ENCODE measurements around the gene PCDHB10. TPM values are rescaled to one million over a fixed set of nuclear protein-coding genes. Genes with fewer than 3 reads are reported as not detected.
"Not testable (repeated sequence)": the region's sequence is repeated elsewhere in the genome, so short reads cannot be mapped to it uniquely, and the experiment has no call there.

Gene PCDHB10
- polyA plus RNA-seq, 4 donors = 5.5 to 9.8 (median 6.6) TPM

- no peak for DNase-seq (ENCODE audit: low read depth in 4 of 4, low spot score in 2 of 4)
Measured at GRCh38 chr5:141186897-141187512, 5.1 kb upstream of the PCDHB10 start, which contains the start of gene PCDHB9. TSS of gene PCDHB9 (plus strand) at chr5:141187161. CDS start at chr5:141187319, 158 bp downstream.

GRCh38 chr5:141188682-141189081 lies 3.5 kb upstream of the PCDHB10 start:
- not testable (repeated sequence) for DNase-seq (ENCODE audit: low read depth in 4 of 4, low spot score in 2 of 4)

GRCh38 chr5:141189131-141189530 lies 3.0 kb upstream of the PCDHB10 start:
- DNase-seq (ENCODE audit: low read depth in 4 of 4, low spot score in 2 of 4) = not testable (repeated sequence)

GRCh38 chr5:141194332-141194731 lies 2.2 kb downstream of the PCDHB10 start:
- DNase-seq (ENCODE audit: low read depth in 4 of 4, low spot score in 2 of 4) = not testable (repeated sequence)

GRCh38 chr5:141196363-141196762 lies 4.2 kb downstream of the PCDHB10 start:
- no peak for DNase-seq (ENCODE audit: low read depth in 4 of 4, low spot score in 2 of 4)

GRCh38 chr5:141199359-141200235 lies 7.4 kb downstream of the PCDHB10 start, which contains the start of gene PCDHB11:
TSS of gene PCDHB11 (plus strand) at chr5:141199627. CDS start at chr5:141199775, 148 bp downstream.
- no peak for DNase-seq (ENCODE audit: low read depth in 4 of 4, low spot score in 2 of 4)

GRCh38 chr5:141201126-141201525 lies 9.0 kb downstream of the PCDHB10 start:
- DNase-seq (ENCODE audit: low read depth in 4 of 4, low spot score in 2 of 4) = not testable (repeated sequence)

- not testable (repeated sequence) for DNase-seq (ENCODE audit: low read depth in 4 of 4, low spot score in 2 of 4)
Measured at GRCh38 chr5:141201646-141202045, 9.5 kb downstream of the PCDHB10 start.

- DNase-seq (ENCODE audit: low read depth in 4 of 4, low spot score in 2 of 4) = no peak
Measured at GRCh38 chr5:141208478-141208877, 16.3 kb downstream of the PCDHB10 start, which contains the start of gene PCDHB12. TSS of gene PCDHB12 (plus strand) at chr5:141208719. CDS start at chr5:141208908, 189 bp downstream.

- DNase-seq (ENCODE audit: low read depth in 4 of 4, low spot score in 2 of 4) = not testable (repeated sequence)
Measured at GRCh38 chr5:141210281-141210680, 18.1 kb downstream of the PCDHB10 start.

- DNase-seq (ENCODE audit: low read depth in 4 of 4, low spot score in 2 of 4) = not testable (repeated sequence)
Measured at GRCh38 chr5:141210849-141211248, 18.7 kb downstream of the PCDHB10 start.

GRCh38 chr5:141213656-141214339 lies 21.6 kb downstream of the PCDHB10 start, which contains the start of gene PCDHB13:
TSS of gene PCDHB13 (plus strand) at chr5:141213919. CDS start at chr5:141214124, 205 bp downstream.
- DNase-seq (ENCODE audit: low read depth in 4 of 4, low spot score in 2 of 4) = not testable (repeated sequence)

GRCh38 chr5:141214583-141214982 lies 22.4 kb downstream of the PCDHB10 start:
- DNase-seq (ENCODE audit: low read depth in 4 of 4, low spot score in 2 of 4) = not testable (repeated sequence)

GRCh38 chr5:141215504-141215903 lies 23.4 kb downstream of the PCDHB10 start:
- not testable (repeated sequence) for DNase-seq (ENCODE audit: low read depth in 4 of 4, low spot score in 2 of 4)

- DNase-seq (ENCODE audit: low read depth in 4 of 4, low spot score in 2 of 4) = not testable (repeated sequence)
Measured at GRCh38 chr5:141216035-141216434, 23.9 kb downstream of the PCDHB10 start.

- DNase-seq (ENCODE audit: low read depth in 4 of 4, low spot score in 2 of 4) = no peak
Measured at GRCh38 chr5:141223112-141223783, 31.1 kb downstream of the PCDHB10 start, which contains the start of gene PCDHB14. TSS of gene PCDHB14 (plus strand) at chr5:141223343. CDS start at chr5:141223506, 163 bp downstream.

GRCh38 chr5:141224844-141225243 lies 32.7 kb downstream of the PCDHB10 start:
- not testable (repeated sequence) for DNase-seq (ENCODE audit: low read depth in 4 of 4, low spot score in 2 of 4)

- not testable (repeated sequence) for DNase-seq (ENCODE audit: low read depth in 4 of 4, low spot score in 2 of 4)
Measured at GRCh38 chr5:141225421-141225820, 33.3 kb downstream of the PCDHB10 start.

GRCh38 chr5:141234109-141234667 lies 42.0 kb downstream of the PCDHB10 start:
- DNase-seq (ENCODE audit: low read depth in 4 of 4, low spot score in 2 of 4) = no peak

Data from left renal cortex interstitium (tissue), 4 donors.